WI38 (cell line): ENCODE data around the gene OCSTAMP.

Source experiments
- H3K4me3 ChIP-seq: 2 replicates; pipeline ENCODE4 v1.5.1; 2011; ENCODE audit warnings: low read depth, mild to moderate bottlenecking, control low read depth, low read length
- CTCF ChIP-seq: IDR thresholded peaks from 2 replicates; pipeline ENCODE4 v1.5.1; 2012; ENCODE audit warnings: low read depth, mild to moderate bottlenecking, control low read depth, low read length

The OCSTAMP gene

DNA sequence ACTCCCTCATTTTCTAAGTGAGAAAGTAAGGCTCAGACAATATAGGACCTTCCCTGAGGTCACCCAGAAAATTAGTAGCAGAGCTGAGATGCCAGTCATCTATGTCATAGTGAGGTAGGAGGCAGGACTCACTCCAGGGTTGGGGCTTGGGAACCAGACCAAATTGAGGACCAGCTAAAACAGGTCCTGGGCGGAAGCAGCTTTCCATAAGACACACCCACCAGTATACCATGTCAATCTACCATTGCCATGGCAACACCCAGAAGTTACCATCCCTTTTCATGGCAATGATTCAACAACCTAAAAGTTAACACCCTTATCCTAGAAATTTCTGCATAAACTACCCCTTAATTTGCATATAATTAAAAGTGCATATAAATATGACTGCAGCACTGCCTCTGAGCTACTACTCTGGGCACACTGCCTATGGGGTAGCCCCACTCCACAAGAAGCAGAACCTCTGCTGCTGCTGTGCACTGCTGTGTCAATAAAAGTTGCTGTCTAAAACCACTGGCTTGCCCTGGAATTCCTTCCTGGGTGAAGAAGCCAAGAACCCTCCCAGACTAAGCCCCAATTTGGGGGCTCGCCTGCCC is 30.3 kb upstream of the OCSTAMP start:
- no peak for TF ChIP-seq CTCF
- H3K4me3 ChIP-seq = no peak overlapping the region

DNA sequence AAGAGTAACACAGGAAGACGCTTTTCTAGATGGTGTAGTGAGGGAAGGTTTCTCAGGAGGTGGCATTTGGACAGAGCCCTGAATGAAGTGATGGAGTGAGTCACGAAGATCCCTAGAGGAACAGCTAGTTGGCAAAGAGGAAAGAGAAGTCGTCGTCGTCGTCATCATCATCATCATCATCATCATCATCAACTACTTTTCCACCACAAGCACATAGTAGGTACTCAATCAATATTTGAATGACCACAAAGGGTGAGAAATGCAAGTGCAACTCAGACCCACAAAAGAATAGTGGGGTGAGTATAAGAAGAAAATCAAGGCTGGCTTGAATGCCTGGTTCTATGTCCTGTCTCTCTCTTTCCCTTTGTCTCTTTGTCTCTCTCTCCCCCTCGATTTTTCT is 28.3 kb upstream of the OCSTAMP start:
- TF ChIP-seq CTCF = no peak
- H3K4me3 ChIP-seq = no peak overlapping the region

DNA sequence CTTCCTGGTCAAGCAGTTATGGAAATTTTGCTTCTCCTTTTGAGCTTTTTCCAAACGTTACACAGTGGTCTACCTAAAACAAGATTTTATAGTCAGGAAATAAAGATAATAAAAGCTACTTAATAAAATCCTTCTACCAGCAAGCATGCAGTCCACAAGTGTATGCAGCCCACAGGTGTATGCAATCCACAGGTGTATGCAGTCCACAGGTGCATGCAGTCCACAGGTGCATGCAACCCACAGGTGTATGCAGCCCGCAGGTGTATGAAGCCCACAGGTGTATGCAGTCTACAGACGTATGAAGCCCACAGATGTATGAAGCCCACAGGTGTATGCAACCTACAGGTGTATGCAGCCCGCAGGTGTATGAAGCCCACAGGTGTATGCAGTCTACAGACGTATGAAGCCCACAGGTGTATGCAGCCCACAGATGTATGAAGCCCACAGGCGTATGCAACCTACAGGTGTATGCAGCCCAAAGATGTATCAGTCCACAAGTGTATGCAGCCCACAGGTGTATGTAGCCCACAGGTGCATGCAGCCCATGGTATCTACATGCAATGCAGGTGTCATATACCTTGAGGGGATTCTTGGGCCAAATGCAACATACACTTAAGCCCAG is 26.4 kb upstream of the OCSTAMP start:
- TF ChIP-seq CTCF = no peak
- no peak overlapping the region for H3K4me3 ChIP-seq

DNA sequence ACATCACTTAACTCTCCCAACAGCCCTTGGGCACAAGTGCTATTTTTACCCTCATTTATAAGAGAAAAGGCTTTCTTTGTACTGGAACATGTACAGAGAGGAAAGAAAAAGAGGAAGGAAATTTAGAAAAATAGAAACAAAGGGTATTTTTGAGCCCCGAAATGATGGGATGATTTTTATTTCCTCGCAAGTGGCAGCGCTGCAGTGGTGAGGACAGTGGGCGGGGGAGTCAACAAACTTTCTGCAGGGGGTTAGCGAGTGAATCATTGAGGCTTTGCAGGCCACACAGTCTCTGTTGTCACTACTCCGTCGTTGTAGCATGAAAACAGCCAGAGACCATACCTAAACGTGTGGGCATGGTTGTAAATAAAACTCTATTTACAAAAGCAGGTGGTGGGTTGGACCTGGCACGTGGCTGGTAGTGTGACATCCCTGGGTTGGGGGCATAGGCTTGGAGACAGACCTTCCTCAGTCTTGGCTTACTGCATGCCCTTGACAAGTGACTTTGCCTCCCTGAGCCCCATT is 25.5 kb upstream of the OCSTAMP start:
- TF ChIP-seq CTCF = no peak
- no peak overlapping the region for H3K4me3 ChIP-seq

GRCh38 chr20:46575394-46575793 is 24.9 kb upstream of the OCSTAMP start:
- H3K4me3 ChIP-seq = no peak overlapping the region
- TF ChIP-seq CTCF = no peak

- TF ChIP-seq CTCF = no peak
- H3K4me3 ChIP-seq = no peak overlapping the region
These were observed 23.5 kb upstream of the OCSTAMP start for GRCh38 chr20:46573788-46574584.

DNA sequence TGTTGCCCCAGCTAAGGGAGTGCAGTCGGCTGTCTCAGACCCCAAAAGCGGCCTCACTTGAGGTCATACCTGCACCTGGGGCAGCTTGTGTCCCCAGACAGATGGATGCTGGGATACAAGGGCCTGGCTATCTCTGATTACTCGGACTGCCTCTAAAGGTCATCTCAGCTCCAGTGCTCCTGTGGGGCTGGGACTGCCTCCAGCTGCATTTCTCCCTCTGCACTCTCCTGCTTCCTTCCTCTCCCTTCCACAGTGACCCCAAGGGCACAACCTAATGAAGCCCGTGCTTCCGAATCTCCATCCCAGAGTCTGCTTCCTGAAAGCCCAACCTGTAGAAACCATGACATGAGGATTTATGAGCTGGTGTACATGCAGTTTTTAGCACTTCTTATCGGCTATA is 22.8 kb upstream of the OCSTAMP start:
- no peak overlapping the region for H3K4me3 ChIP-seq
- no peak for TF ChIP-seq CTCF
